GM21723 (cell line): ENCODE results near the gene MSLN.
"Not testable (repeated sequence)": the region's sequence is repeated elsewhere in the genome, so short reads cannot be mapped to it uniquely, and the experiment has no call there.

Experiments
- ATAC-seq: cut with Tn5 transposase; IDR thresholded peaks from one replicate; pipeline ENCODE4 v1.9.1; 2021; ENCODE audit warnings: mild to moderate bottlenecking, moderate library complexity; ENCODE audit not compliant: unreplicated experiment

The MSLN gene

DNA sequence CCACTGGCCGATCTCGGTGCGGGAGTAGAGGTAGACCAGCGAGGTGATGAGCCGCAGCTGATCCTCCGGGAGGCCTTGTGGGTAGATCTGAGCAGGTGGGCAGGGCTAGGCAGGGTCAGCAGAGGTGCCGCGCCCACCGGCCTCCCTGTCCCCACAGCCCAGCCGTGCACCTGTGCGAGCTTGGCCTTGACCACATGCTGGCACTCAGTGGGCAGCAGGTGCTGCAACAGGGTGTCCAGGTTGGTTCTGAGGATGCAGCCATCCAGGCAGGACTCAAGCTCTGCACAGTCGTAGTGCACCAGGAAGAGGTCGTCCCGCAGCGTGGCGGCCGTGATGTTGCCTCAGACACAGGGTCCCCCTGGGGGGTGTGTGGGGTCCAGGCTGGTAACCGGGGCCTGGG is 12.4 kb downstream of the MSLN start:
- no peak for ATAC-seq

DNA sequence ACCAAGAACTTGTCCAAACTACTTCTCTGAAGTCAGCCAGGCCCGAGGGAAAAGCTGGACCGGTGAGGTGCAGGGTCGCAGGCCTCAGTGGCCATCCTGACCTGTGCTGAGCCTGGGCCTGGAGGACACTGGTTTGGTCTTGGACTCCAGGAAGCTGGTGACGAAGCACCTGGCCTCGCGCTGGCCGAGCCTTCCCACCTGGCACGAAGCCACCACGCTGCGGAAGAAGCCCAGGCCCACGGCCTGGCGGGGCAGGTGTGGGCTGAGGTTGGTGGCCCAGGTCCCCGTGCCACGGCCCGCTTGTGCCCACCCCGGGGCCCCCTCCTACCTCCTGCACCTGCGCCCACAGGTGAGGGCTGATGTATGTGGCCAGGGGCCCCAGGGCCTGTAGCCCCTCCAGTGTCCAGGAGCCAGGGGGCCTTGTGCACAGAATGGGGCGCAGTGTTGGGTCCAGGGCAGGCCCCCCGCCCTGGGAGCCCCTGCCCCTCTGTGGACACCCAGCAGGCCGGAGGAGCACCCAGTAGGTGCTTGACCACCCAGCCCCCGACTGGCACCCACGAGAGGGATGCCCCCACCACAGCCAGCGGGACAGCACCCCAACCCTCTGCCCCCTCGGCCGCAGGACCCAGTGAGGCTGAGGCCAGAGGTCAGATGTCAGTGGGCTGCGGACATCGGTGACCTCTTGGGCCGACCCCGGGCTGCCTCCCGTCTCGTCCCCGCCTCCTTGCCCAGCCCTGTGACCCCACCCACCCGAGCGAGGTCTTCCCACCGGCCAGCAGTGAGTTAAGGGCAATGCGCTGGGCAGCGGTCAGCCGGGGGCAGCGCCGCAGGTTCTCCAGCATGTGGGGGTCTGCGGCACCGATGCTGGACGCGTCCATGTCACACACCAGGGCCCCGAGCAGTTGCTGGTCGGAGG is 13.8 kb downstream of the MSLN start:
- ATAC-seq: no peak

DNA sequence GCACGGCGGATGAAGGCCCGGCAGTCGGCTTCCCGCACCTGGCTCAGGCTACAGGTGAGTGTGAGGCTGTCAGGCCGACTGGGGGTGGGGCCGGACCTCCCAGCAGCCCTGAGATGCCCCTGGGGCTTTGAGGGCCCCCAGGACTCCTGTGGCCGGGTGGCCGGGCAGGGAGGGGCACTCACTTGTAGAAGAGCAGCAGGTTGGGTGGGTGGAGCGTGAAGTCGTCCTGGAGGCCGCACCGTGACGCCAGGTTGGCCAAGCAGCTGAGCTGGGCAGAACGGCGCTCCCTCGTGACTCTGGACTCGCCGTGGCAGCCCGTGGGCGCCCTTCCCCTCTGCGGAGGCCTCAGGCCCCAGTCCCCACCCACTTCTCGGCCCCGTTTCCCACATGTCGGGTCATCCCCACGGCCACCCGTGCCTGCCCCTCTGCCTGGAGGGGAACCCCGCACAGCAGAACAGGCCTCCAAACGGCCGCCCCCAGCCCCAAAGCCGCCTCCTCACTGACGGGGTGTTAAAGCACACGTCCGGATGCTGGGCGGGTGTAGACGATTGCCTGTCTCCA is 14.8 kb downstream of the MSLN start:
- no peak for ATAC-seq

DNA sequence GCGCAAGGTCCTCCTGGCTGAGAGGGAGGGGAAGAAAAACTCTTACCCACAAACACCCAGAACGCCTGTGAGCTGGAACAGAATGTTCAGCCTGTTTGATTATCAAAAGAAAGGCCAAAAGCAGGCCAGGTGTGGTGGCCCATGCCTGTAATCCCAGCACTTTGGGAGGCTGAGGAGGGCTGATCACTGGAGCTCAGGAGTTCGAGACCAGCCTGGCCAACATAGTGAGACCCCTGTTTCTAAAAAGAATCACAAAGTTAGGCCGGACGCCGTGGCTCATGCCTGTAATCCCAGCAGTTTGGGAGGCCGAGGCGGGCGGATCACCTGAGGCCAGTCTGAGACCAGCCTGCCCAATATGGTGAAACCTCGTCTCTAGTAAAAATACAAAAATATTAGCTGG is 15.8 kb downstream of the MSLN start:
- not testable (repeated sequence) for ATAC-seq

DNA sequence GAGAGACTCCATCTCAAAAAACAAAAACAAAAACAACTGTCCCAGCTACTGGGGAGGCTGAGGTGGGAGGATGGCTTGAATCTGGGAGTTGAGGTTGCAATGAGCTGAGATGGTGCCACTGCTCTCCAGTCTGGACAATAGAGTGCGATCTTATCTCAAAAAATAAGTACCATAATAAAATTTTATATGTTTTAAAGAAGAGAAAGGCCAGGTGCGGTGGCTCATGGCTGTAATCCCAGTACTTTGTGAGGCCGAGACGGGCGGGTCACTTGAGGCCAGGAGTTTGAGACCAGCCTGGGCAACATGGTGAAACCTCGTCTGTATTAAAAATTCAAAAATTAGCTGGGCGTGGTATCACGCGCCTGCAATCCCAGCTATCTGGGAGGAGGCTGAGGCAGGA is 16.3 kb downstream of the MSLN start:
- no peak for ATAC-seq

DNA sequence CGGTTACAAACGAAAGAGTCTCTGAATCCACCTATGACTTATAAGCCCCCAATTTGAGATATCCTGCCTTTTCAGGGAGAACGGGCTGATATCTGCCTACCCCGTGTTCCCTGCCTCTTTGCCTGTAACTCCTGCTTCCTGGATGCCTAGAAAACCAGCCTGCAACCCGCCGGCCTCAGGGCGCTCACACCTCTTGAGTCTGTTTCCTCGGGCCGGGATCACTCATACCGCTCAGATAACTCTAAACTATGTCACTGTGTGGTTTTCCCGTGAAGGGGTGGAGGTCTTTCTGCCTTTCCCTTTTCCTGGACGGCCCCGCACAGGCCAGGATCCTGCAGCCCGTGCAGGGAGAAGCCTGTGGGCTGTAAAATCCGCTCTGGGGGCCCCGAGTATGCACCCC is 17.3 kb downstream of the MSLN start:
- no peak for ATAC-seq

DNA sequence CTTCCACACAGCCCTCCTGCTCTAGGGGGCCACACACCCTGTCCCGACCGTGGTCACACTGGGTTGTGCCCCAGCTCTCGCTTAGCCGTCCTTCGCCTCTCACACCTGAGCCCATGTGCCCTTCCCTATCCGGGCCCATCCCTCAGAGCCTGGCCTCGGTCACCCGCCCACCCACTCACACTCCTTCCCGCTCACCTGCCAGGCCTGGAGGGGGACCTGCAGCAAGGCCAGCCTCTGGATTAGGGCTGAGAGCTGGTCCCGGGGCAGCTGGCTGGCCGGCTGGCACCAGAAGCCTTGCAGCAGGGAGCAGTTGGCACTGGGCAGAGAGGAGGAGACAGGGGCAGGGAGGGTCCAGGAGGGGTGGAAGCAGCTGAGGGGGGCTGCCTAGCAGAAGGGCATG is 17.9 kb downstream of the MSLN start:
- no peak for ATAC-seq

DNA sequence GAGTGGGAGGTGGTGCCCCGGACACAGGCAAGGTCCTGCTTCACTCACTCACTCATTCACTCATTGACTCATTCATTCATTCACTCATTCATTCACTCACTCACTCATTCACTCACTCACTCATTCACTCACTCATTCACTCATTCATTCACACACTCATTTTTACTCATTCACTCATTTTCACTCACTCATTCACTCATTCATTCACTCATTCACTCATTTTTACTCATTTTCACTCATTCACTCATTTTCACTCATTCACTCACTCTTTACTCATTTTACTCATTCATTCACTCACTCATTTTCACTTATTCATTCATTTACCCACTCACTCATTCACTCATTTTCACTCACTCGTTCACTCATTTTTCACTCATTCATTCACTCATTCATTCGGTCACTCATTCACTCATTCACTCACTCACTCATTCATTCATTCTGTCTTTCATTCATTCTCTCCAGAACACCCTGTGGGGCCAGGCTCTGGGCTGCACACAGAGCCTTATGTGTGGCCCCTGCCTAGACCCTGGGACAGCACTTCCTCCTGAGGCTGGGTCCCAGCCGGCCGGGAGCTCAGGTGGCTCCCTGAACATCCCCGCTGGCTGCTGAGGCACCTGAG is 18.5 kb downstream of the MSLN start:
- no peak for ATAC-seq

DNA sequence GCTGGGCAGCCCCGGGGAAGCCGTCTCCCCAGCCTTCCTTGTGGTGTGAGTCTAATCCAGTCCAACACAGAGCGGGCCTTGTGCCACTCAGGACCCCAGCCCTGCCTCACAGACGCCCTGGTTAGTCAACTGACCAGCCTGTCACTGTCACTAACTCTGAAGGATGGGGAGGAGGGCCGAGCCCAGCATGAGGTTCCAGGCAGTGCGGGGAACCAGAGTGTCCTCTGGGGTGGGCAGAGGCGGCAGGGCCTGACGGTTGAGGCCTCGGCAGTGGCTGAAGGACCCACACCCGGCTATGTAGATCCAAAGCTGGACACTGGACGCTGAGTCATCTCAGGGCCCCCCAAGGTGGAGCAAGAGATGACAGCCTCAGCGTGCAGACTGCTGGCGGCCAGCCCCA is 19.0 kb downstream of the MSLN start:
- ATAC-seq: no peak

DNA sequence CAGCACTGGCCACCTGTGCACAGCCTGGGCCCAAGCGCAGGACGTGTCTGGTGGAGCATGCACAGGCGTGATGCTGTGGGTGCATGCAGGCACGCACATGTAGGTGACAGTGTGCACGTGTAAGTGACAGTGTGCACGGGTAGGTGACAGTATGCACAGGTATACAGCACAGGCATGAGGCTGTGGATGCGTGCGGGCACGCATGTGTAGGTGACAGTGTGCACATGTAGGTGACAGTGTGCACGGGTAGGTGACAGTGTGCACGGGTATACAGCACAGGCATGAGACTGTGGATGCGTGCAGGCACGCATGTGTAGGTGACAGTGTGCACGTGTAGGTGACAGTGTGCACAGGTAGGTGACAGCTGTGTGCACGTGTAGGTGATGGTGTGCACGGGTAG is 19.8 kb downstream of the MSLN start:
- ATAC-seq: no peak

DNA sequence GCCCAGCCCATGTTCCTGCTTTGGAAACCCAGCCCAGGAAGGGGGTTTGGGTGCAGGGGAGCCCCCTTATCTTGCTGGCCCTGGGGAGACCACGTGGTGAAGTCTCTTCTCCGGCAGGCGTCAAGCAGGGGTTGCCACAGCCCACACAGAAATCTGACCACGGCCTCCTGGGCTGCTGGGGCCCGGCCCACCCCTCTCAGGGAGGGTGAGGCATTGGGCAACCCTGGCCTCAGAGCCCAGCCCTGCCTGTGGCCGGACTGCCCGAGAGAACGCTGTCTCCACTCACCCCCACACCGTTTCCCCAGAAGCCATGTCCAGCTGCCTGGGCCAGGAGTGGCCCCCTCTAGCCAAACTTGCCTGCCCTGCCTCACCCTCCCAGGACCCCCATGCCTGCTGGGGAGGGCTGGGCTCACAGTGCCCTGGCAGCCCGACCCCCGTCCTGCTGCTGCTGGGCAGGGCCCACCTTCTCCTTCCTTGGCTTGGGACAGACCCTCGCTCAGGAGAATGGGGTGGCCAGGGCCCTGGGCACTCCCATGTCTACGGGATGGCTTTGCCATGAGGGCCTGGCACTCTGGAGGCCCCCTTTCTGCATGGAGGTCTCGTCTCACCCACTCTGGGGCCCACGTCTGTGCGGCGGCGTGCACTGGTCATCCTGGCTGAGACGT is 20.9 kb downstream of the MSLN start:
- ATAC-seq: no peak

DNA sequence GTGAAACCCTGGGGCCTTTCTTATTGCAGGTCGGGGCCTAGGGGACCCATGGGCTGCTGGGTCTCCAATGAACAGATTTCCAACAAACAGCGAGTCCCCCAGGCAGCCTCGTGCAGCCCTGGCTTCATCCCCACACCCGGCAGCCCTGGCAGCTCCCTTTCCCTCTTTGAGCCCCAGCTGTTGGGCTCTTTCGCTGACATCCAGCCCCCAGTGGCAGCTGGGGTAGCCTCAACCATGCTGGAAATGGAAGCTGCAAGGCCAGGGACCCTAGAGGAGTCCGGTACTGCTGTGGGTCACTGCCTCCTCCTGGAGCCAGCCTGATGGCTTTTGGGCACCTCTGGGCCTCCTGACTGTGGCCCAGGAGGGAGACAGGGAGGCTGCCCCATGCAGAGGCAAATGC is 21.7 kb downstream of the MSLN start:
- no peak for ATAC-seq

DNA sequence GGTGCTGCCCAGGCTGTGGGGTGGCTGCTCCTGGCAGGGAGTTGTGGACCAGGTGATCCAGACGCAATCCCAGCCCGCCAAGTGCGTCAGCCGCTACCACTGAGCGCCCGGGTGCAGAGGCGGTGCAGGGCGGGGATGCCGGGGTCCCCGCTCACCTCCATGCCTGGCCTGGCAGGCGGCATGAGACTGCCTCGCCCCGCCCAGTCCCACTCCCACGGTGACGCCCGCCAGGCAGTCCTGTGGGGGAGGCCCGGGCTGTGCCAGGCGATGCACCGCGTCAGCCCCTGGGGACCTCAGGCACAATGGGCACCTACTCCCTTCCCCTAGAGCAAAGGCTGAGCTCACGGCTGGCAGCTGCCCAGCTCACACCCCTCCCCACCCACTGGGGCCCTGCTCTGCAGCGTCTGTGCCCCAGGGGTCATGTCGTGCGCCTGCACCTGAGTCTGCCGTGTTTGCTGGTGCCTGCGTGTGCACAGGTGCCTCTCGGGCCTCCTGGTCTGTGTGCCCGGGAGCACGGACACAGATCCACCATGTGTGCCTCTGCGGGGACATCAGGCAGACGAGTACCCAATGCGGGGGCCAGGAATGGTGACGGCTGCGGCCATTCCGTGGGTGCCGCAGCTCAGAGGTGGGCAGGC is 22.4 kb downstream of the MSLN start:
- ATAC-seq: no peak

DNA sequence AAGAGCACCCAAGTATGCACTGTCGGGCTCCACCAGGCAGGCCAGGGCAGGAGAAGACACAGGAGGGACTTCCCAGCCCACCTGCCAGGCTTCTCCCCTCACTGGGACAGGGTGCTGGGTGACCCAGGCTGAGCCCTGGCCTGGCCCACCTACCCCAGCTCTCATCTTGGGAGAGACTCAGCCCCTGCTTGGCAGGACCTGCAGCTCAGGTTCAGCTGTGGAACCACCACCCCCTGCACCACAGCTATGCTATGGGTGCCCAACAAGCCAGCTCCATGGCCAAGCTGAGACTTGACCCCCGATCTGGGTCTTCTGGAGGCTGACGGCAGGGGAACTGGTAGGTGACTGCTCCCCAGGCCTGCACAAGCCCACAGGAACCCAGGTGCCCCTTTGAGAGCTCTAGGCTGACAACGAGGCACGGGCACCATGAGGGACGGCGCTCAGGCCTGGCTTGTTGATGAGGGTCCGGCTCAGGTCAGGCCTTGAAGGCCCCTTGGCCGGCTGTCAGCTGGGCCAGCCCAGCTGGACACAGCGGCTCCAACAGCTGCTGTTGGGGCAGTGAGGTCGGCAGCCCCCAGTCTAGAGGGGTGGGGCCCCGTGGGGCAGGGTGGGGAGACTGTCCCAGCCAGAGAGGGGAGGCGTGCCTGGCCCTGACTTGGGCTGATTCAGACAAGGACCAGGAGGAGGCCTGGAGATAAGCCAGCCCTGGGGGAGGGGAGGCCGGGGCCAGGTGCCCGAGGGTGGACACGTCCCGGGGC is 23.0 kb downstream of the MSLN start:
- no peak for ATAC-seq

DNA sequence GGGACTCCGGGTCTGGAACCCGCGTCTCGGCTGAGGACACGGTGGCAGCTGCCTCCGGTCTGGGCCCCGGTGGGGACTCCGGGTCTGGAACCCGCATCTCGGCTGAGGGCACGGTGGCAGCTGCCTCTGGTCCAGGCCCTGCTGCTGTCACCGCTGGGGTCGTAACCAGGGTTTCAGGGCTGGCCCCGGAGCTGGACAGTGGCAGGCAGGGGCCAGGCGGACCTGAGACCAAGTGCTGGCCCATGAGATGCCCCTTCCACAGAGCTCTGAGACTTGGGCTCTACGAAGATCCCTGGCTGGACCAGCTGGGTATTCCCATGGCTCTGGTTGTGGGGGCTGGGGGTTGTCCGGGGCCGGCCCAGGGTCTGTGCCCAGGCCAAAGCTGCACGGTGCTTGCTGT is 23.9 kb downstream of the MSLN start:
- no peak for ATAC-seq

DNA sequence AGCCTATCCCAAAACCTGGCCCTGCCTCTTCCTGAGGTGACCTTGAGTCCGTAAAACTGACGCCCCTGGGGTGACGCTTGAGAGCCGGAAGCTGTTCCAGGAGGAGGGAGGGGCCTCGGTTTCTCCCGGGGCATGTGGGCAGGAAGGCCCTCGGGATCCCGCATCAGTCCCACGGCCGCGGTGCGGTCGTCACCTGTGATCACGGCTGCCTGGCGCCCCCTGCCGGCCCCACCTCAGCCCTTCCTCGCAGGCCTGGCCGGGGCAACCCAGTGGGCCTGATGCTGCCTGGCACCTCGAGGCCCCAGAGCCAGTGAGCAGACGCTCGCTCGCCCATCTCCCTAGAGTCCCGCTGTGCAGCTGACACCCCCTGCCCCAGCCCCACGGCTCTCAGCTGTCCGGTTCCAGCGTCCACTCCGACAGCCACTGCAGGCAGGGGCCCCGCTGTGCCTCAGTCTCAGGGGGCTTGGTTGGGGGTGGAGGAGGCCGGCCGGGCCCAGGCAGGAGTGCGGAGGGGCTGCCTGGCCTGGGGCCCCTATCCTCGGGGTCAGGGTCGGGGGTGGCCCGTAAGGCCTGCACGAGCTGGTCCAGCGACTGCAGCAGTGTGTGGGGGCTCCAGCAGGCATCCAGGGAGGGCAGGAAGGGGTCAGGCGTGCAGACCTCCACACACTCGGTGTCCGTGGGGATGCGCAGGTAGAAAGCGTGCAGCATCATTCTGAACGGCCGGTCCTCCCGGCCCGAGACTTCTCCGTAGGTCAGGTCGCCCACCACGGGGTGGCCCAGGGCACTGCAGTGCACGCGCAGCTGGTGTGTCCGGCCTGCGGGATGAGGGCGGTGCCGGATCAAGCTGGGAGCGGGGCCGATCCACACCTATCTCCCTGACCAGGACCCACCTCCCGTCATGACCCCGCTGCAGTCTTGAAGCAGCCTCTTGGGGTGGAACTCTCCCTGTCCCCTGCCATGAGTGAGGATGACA is 25.3 kb downstream of the MSLN start:
- no peak for ATAC-seq

DNA sequence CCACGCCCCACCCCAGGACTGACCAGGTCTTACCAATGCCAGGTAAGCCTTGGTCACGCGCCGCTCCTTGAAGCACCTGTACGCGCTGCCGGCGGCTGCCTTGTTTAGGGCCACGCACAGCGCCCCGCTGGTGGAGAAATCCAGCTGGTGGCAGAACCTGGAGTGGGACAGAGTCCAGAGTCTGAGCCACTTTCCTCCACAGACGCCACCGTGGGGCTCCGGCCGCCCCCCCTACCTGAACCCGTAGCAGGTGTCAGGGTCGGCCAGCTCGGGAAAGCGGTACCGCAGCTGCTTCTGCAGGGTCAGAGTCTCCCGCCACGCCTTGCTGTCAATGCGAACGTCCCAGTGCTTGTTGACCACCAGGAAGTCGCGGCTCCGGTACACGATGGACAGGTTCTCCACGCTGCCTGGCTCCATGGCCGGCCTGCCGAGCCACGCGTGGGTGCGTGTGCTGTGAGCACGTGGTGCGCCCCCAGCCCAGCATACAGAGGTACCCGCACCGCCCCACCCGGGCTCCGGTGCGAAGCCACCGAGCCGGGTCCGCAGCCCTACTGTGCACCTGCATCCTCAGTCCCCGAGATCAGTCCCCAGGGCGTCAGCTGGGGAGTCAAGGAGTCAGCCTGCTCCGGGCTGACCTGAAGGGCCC is 26.9 kb downstream of the MSLN start:
- ATAC-seq: no peak

DNA sequence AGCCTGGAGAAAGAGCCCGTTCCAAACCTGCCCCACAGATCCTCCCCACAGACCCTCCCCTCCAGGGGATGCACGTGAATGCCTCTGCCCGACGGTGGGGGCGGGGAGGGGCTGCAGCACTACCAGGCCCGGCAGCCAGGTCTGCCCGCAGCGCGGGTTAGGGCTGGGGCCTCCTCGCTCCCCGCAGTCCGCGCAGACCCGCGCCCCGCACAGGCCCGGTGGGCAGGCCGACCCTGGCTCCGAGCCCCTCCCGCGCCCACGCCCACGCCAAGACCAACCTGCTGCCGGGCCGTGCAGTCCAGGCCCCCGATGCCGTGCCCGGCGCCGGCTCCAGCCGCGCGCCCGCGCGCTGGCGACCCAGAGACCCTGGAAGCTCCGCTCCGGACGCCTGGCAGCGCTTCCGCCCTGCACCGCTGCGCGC is 27.5 kb downstream of the MSLN start, which contains the start of gene RPUSD1:
TSS of gene RPUSD1 (minus strand) at position 404 of the 421 bp plus-strand sequence. CDS start 644 bp downstream, outside the sequence.
- ATAC-seq: no peak
